GM12874 (cell line): ENCODE data around the gene RRP1B.
A peak's percentile ranks its signal among the peaks of the same experiment; 100 is the strongest.

Experiments used
- CTCF ChIP-seq: IDR thresholded peaks from 2 replicates; pipeline ENCODE4 v1.5.1; 2011; ENCODE audit warnings: low read depth, mild to moderate bottlenecking, control low read depth, low read length, moderate library complexity; ENCODE audit not compliant: insufficient read depth

The RRP1B gene

GRCh38 chr21:43644071-43644470 lies 15.3 kb upstream of the RRP1B start:
- no peak for TF ChIP-seq CTCF

GRCh38 chr21:43644609-43645008 lies 14.8 kb upstream of the RRP1B start:
- TF ChIP-seq CTCF: no peak

GRCh38 chr21:43645136-43645891 lies 14.0 kb upstream of the RRP1B start:
- no peak for TF ChIP-seq CTCF

- TF ChIP-seq CTCF: no peak
Measured at GRCh38 chr21:43645976-43646375, 13.4 kb upstream of the RRP1B start.

GRCh38 chr21:43646550-43647260 lies 12.7 kb upstream of the RRP1B start:
- peak; percentile 98 for TF ChIP-seq CTCF

GRCh38 chr21:43648171-43648570 lies 11.2 kb upstream of the RRP1B start:
- TF ChIP-seq CTCF: no peak

- TF ChIP-seq CTCF: no peak
Measured at GRCh38 chr21:43652616-43653015, 6.7 kb upstream of the RRP1B start.
